T-helper 1 cell treated with Interleukin-12 subunit alpha and Interleukin-12 subunit beta and Interleukin-4 antibody, amounts not matched to agents 30 ng/mL and 1 ng/mL, for 36 hours (primary cell): ENCODE results near the gene BAIAP2. TPM values are rescaled to one million over a fixed set of nuclear protein-coding genes. Genes with fewer than 3 reads are reported as not detected.
"Not testable (repeated sequence)": the region's sequence is repeated elsewhere in the genome, so short reads cannot be mapped to it uniquely, and the experiment has no call there.

Experiments
- intact Hi-C: fragments of 100-400 bp; cut with micrococcal nuclease; formaldehyde crosslinking; loops from one replicate; pipeline ENCODE4 v1.15.1; 2024
- total RNA-seq: library from RNA; stranded (reverse); gene quantifications from 2 replicates; pipeline ENCODE4 v1.2.3, GENCODE V29; 2022

BAIAP2 gene
- total RNA-seq, 1 donor from 2014 or later: 7.2 TPM

DNA sequence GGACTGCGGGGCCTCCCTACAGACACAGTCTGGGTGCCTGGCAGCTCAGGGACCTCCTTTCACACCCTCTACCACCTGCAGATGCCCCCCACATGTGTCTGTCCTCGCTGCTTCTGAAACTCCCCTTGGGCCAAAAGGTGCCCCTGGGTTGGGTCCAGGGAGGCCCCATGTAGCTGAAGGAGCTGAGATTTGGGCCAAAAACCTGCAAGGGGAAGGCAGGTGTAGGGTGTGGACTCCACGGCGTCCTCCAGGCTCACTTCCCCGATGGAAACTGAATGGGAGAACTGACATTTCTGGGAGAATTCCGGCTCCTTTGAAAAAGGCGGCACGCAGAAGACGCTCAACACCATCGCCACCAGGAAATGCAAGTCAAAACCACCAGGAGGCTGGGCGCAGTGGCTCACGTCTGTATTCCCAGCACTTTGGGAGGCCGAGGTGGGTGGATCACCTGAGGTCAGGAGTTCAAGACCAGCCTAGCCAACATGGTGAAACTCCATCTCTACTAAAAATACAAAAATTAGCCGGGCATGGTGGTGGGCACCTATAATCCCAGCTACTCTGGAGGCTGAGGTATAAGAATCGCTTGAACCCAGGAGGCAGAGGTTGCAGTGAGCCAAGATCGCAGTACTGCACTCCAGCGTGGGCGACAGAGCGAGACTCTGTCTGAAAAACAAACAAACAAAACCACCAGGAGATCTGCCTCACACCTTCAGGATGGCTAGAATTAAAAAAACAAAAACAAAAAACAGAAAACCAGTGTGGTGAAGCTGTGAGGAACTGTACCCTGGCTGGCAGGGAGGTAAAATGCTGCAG, 13.2 kb upstream of the BAIAP2 start:
- intact Hi-C loops: no loop called here

- intact Hi-C loops: no loop called here
Measured at GRCh38 chr17:81022344-81022676, 12.6 kb upstream of the BAIAP2 start.

DNA sequence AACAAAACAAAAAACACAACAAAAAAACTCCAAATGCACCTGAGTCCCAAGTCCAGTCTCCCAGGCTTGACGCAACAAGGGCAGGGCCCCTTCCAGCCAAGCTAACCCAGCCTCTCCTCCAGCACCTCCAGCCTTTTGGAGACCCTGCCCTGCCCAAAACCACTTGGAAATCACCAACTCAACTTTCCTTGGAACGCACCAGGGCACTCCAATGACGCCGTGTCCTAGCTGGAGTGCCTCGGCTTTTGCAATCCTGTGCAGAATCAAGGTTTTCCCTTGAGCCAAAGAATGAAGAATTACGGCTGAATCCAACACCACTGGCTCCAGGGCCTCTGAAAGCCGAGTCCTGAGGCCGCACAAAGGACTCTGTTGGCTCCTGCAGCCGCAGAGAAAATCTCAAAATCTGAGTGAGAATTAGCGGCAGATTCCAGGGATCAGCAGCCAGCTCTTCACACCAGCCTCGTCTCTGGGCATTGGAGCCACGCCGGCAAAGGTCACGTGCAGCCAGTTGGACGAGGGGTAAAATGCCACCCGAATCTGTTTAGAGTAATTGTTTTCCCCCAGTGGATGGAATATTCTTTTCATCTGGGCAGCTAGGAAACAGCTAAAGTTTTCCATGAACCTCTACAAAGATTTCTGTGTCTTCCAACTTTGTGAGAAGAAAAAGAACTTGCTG, 9.7 kb upstream of the BAIAP2 start:
- intact Hi-C loops: no loop called here

DNA sequence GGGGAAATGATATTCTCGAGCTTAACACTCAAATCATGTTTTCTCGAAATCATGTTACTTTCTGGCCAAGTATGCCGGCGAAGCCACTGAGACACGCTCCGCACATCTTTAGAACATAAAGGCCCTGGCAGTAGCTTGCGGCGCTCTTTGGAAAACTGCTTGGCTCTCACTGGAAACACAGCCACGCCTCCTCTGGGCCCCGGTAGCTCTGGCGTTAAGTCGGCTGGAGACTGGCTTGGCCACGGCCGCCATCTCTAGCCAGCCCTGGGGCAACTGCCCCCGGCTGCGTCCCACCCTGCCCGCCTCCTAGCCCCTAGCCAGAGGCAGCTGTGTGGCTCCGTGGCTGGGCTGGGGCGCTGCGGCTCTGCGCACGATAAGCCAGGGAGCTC, 9.2 kb upstream of the BAIAP2 start:
- intact Hi-C loops: no loop called here

GRCh38 chr17:81026266-81027036, 8.5 kb upstream of the BAIAP2 start:
- intact Hi-C loops: no loop called here

GRCh38 chr17:81027038-81027437, 7.9 kb upstream of the BAIAP2 start:
- intact Hi-C loops: no loop called here

- intact Hi-C loops: no loop called here
Measured at GRCh38 chr17:81027591-81028505, 7.1 kb upstream of the BAIAP2 start.

- intact Hi-C loops: no loop called here
Measured at GRCh38 chr17:81028506-81028858, 6.5 kb upstream of the BAIAP2 start.

DNA sequence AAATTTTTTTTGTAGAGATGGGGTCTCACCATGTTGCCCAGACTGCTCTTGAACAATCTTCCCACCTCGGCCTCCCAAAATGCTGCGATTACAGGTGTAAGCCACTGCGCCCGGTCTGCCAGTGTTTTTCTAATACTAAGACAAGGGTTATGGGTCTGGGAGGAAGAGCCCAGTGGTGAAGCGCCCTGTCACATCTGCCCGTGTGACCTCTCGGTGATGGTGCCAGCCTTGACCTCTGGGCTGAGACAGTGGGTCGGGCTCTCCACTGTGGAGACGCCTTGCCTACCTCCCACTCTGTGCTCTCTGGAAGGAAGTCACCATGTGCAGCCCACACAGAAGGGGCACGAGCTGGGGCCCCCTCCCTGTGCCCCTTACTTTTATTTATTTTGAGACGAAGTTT, 5.1 kb upstream of the BAIAP2 start:
- intact Hi-C loops: no loop called here

DNA sequence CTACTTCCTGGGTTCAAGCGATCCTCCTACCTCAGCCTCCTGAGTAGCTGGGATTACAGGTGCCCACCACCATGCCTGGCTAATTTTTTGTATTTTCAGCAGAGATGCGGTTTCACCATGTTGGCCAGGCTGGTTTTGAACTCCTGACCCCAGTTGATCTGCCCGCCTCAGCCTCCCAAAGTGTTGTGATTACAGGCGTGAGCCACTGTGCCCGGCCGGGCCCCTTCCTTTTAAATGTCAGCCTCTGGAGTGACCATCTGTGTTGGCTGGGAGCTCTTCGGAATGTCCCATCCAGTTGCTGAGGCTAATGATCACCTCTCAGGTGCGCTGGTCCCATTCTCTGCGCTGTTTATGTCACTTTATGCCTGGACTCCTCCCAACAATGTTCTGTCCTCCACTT, 4.6 kb upstream of the BAIAP2 start:
- intact Hi-C loops: not testable (repeated sequence)

DNA sequence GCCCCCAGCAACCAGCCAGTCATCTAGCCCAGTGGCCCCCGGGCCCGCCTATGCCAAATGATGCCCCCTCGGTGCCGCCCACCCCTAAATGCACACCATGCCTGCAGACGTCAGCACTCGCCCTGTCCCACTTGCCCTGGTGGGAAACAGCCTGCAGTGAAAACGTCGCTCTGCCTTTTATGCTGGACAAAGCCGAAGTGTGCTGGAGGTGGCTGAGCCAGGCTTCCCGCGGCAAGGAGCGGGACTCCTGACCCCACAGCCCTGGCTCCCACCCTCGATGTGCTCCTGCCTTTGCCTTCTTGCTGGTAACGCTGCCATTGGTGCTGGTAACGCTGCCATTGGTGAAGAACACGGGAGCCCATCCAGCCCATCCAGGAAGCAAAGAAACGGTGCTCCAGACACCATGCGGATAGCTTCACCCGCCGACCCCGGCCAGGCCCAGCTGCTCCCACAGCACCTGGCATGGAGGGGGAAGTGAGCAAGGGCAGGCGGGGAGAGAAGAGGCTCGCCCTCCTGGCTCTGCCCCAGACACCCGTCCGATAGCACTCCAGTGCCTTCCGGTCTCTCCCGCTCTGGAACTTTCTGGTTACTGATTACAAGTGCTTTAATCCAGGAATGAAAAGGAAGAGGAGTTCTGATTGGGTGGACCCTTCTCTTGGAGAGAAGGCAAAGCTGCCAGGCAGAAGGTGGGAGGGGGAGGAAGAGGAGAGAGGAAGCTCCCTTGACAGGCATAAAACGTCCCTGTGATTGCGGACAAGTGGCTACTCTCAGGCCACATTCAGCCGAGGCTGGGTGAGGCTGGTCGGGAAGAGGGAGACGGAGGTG, 4.0 kb upstream of the BAIAP2 start:
- intact Hi-C loops: no loop called here

DNA sequence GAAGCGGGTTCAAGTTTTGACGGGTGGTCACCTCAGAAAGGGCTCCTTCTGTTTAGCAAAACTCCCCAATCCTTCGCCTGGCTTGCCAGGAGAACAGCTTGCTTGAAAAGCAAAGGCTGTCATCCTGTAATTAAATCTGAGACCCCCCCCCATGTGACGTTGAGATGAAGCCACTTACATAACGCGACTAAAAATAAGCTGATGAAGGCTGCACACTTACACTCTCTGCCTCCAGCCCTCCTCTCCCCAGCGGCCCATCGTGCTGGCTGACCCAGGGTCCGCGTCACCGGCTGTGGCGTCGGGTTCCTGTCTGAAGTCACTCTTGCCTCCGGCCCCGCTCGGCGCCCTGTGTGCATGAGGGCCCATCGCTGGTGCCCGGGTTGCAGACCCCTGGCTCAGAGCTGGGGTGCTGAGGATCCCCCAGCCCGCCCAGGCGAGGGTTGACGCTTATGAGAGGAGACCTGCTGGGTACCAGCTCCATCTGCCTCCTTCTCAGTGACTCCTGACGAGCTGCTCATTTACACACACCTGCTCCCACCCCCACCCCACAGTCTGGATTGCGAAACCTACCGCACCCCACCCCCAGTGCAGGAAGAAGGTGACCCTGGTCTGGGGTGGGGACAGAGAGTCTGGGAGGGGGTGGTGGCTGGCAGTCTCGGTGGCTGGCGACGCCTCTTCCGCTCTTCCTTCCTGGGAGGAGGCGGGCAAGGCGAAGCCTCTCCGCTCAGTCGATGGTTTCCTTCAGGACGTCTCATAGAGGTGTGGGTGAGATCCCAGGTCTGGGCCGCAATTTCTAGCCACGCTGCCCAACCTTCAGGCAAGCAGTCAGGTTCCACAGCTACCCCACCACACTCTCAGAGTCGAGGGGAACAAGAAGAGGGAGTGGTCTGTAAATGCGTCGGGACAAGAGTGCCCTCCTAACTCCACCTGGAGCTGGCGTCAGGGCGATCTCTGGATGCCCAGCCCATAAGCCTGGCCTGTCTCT, 3.1 kb upstream of the BAIAP2 start:
- intact Hi-C loops: no loop called here

- intact Hi-C loops: no loop called here
Measured at GRCh38 chr17:81032641-81033480, 2.1 kb upstream of the BAIAP2 start.

DNA sequence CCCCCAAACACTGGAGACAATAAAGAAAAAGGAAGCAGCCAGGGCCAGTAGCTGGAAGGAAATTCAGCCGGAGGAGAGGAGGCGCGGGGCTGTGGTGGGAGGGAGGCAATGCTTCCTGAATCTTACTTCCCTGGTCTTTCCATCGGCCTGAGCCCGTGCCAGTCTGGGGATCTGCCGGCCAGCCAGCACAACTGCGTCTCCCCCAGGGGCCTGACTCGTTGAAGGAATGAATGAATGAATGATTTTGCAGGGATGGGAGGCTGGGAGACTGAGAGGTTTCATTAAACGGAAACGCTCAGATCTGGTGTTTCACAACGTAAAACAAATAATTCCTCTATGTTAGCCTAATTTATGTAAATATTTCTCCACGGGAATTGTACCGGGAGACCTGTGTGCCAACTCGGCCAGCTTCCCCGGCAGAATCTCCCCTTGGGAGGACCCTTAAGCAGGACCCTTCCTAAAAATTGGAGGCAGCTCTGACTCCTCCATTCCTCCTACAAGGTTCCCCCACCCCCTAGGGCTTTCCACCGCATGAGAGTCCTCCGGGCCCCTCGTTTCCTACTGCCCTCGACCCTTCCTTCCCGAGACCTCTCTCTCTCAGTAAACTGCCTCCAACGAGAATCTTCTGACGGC, 1.3 kb upstream of the BAIAP2 start:
- intact Hi-C loops: loop anchor here (1.0 to 2.0 kb wide), 5 partner anchors 10 to 455 kb away; no protein-coding TSS in a partner anchor

GRCh38 chr17:81034168-81034777, 678 bp upstream of the BAIAP2 start:
- intact Hi-C loops: loop anchor here (1.0 to 2.0 kb wide), 5 partner anchors 11 to 455 kb away; no protein-coding TSS in a partner anchor

GRCh38 chr17:81035521-81036196, 708 bp downstream of the BAIAP2 start:
- intact Hi-C loops: loop anchor here (1.0 to 2.0 kb wide), 4 partner anchors 17 to 453 kb away; no protein-coding TSS in a partner anchor
